NCI-H82 (cell line): ENCODE measurements around the gene PCDH9.
A peak's percentile ranks its signal among the peaks of the same experiment; 100 is the strongest.

Experiments used
- DNase-seq: peaks from one replicate; lab custom pipeline; 2025; lab: John Stamatoyannopoulos, UW

The PCDH9 gene

GRCh38 chr13:66459143-66459542 is 771.0 kb downstream of the PCDH9 start:
- no peak for DNase-seq

GRCh38 chr13:66446413-66446812 is 783.7 kb downstream of the PCDH9 start:
- no peak for DNase-seq

GRCh38 chr13:66443926-66444325 is 786.2 kb downstream of the PCDH9 start:
- DNase-seq = peak; percentile 91

- no peak for DNase-seq
These were observed 789.2 kb downstream of the PCDH9 start for GRCh38 chr13:66440938-66441337.

GRCh38 chr13:66430728-66431127 is 799.4 kb downstream of the PCDH9 start:
- no peak for DNase-seq

GRCh38 chr13:66430269-66430668 is 799.9 kb downstream of the PCDH9 start:
- DNase-seq = no peak

- no peak for DNase-seq
These were observed 801.0 kb downstream of the PCDH9 start for GRCh38 chr13:66429156-66429555.

- DNase-seq = no peak
These were observed 802.7 kb downstream of the PCDH9 start for GRCh38 chr13:66427458-66427861.

GRCh38 chr13:66425741-66426140 is 804.4 kb downstream of the PCDH9 start:
- no peak for DNase-seq

GRCh38 chr13:66424422-66424821 is 805.7 kb downstream of the PCDH9 start:
- no peak for DNase-seq

GRCh38 chr13:66415444-66415843 is 814.7 kb downstream of the PCDH9 start:
- DNase-seq = no peak

GRCh38 chr13:66414066-66414800 is 815.9 kb downstream of the PCDH9 start:
- no peak for DNase-seq

GRCh38 chr13:66410314-66410713 is 819.8 kb downstream of the PCDH9 start:
- no peak for DNase-seq

- DNase-seq = peak; percentile 24
These were observed 820.6 kb downstream of the PCDH9 start for GRCh38 chr13:66409542-66409941.

- no peak for DNase-seq
These were observed 823.0 kb downstream of the PCDH9 start for GRCh38 chr13:66407128-66407527.

- peak; percentile 48 for DNase-seq
These were observed 824.0 kb downstream of the PCDH9 start for GRCh38 chr13:66405908-66406802.

- no peak for DNase-seq
These were observed 827.6 kb downstream of the PCDH9 start for GRCh38 chr13:66402546-66402945.

GRCh38 chr13:66402066-66402465 is 828.1 kb downstream of the PCDH9 start:
- no peak for DNase-seq

GRCh38 chr13:66400292-66400691 is 829.8 kb downstream of the PCDH9 start:
- DNase-seq = no peak

- no peak for DNase-seq
These were observed 830.3 kb downstream of the PCDH9 start for GRCh38 chr13:66399873-66400272.

GRCh38 chr13:66397133-66397532 is 833.0 kb downstream of the PCDH9 start:
- no peak for DNase-seq

- DNase-seq = no peak
These were observed 838.8 kb downstream of the PCDH9 start for GRCh38 chr13:66391322-66391721.

GRCh38 chr13:66378894-66379293 is 851.2 kb downstream of the PCDH9 start:
- peak; percentile 56 for DNase-seq
